Activated naive CD8-positive, alpha-beta T cell treated with anti-CD3 and anti-CD28 coated beads, Interleukin-2, amount 10 ng/mL, durations not matched to agents 7 days and 5 days (primary cell): ENCODE data around the gene PIMREG. TPM values are rescaled to one million over a fixed set of nuclear protein-coding genes. Genes with fewer than 3 reads are reported as not detected.

Experiments used
- ATAC-seq: fragments of 150-1000 bp; cut with Tn5 transposase; one replicate; pipeline ENCODE4 v1.10.0; 2021; ENCODE audit warnings: low read depth, moderate library complexity
- POLR2A ChIA-PET: fragments of 350-600 bp; sonication (Branson Sonifier 250); formaldehyde crosslinking; loops from one replicate; lab custom pipeline; 2021; ENCODE audit warnings: antibody characterized with exemption; lab: Charles Lee
- DNase-seq: peaks from one replicate; pipeline ENCODE4 v3.0.0; 2021
- H3K27ac Mint-ChIP-seq: one replicate; pipeline ENCODE4 v1.8.0; 2022; ENCODE audit warnings: mild to moderate bottlenecking, mixed read lengths
- H3K27me3 Mint-ChIP-seq: one replicate; pipeline ENCODE4 v1.8.0; 2022; ENCODE audit warnings: mild to moderate bottlenecking, moderate library complexity, mixed read lengths
- H3K36me3 Mint-ChIP-seq: one replicate; pipeline ENCODE4 v1.8.0; 2021; ENCODE audit warnings: mild to moderate bottlenecking, mixed read lengths
- H3K4me1 Mint-ChIP-seq: one replicate; pipeline ENCODE4 v1.8.0; 2021; ENCODE audit warnings: mixed read lengths
- H3K4me3 Mint-ChIP-seq: one replicate; pipeline ENCODE4 v1.8.0; 2022; ENCODE audit warnings: mild to moderate bottlenecking, moderate library complexity, mixed read lengths
- H3K9me3 Mint-ChIP-seq: one replicate; pipeline ENCODE4 v1.8.0; 2021; ENCODE audit warnings: mixed read lengths
- total RNA-seq, 2 experiments: library from RNA; stranded (reverse); gene quantifications; one replicate each; pipeline ENCODE4 v1.2.3, GENCODE V29; 2021

Gene PIMREG
- total RNA-seq, 2 experiments from 2014 or later: 20.6 to 21.1 TPM

GRCh38 chr17:6496116-6496481 is 51.8 kb downstream of the PIMREG start:
- H3K4me1 Mint-ChIP-seq: peaks cover 15% of the 10 kb centered on the region
- peaks cover 11% of the 10 kb centered on the region for H3K27me3 Mint-ChIP-seq
- ATAC-seq (peak; percentile 68), DNase-seq (no peak)
- H3K9me3 Mint-ChIP-seq: no peaks in the 10 kb centered on the region
- no peak overlapping the region for H3K27ac Mint-ChIP-seq
- POLR2A ChIA-PET: no interaction called here
- peak overlapping the region; percentile 68 for H3K4me3 Mint-ChIP-seq
- no peaks in the 10 kb centered on the region for H3K36me3 Mint-ChIP-seq

- ATAC-seq: no peak
- POLR2A ChIA-PET: no interaction called here
- peaks cover 11% of the 10 kb centered on the region for H3K27me3 Mint-ChIP-seq
- H3K4me1 Mint-ChIP-seq: peaks cover 15% of the 10 kb centered on the region
- H3K27ac Mint-ChIP-seq: peak overlapping the region; percentile 51
- DNase-seq: no peak
- H3K9me3 Mint-ChIP-seq: no peaks in the 10 kb centered on the region
- H3K36me3 Mint-ChIP-seq: no peaks in the 10 kb centered on the region
- H3K4me3 Mint-ChIP-seq: peak overlapping the region; percentile 68
Measured at GRCh38 chr17:6496640-6497441, 52.6 kb downstream of the PIMREG start.

GRCh38 chr17:6497496-6498221 is 53.4 kb downstream of the PIMREG start:
- DNase-seq: no peak
- peak overlapping the region; percentile 51 for H3K27ac Mint-ChIP-seq
- peaks cover 15% of the 10 kb centered on the region for H3K4me1 Mint-ChIP-seq
- H3K9me3 Mint-ChIP-seq: no peaks in the 10 kb centered on the region
- H3K36me3 Mint-ChIP-seq: no peaks in the 10 kb centered on the region
- no peak overlapping the region for H3K4me3 Mint-ChIP-seq
- H3K27me3 Mint-ChIP-seq: peaks cover 11% of the 10 kb centered on the region
- ATAC-seq: no peak
- POLR2A ChIA-PET: no interaction called here

DNA sequence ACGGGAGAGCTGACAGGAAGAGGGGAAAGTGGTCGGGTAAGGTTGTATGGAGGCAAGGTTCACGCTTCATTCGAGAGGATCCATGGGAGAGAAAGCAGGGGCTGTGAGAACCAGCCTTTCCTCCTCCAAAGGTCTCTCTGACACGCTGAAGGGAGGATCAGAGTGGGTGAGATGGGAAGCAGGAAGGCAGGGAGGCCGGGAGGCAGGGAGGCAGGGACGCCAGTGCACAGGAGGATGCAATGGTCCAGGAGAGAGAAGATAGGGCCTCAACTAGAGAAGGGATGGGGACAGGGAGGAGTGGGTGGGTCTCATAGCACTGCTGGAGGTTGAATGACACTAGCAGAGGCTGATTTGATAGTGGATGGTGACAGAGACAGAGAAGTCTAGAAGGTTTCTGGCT is 54.1 kb downstream of the PIMREG start:
- Mint-ChIP-seq H3K9me3 (no peaks in the 10 kb centered on the region), H3K4me1 (peaks cover 15% of the 10 kb centered on the region), H3K27me3 (peaks cover 11% of the 10 kb centered on the region), H3K36me3 (no peaks in the 10 kb centered on the region), H3K27ac (no peak overlapping the region), H3K4me3 (no peak overlapping the region)
- no peak for ATAC-seq
- POLR2A ChIA-PET: no interaction called here
- no peak for DNase-seq

- POLR2A ChIA-PET: no interaction called here
- no peak overlapping the region for H3K4me3 Mint-ChIP-seq
- no peaks in the 10 kb centered on the region for H3K36me3 Mint-ChIP-seq
- DNase-seq (no peak), ATAC-seq (no peak)
- peaks cover 15% of the 10 kb centered on the region for H3K4me1 Mint-ChIP-seq
- H3K27me3 Mint-ChIP-seq: peaks cover 11% of the 10 kb centered on the region
- H3K27ac Mint-ChIP-seq: no peak overlapping the region
- H3K9me3 Mint-ChIP-seq: no peaks in the 10 kb centered on the region
Measured at GRCh38 chr17:6498901-6499540, 54.8 kb downstream of the PIMREG start.

Other genes starting within 250 kb of the PIMREG start
- gene AIPL1, start 9.3 kb upstream of the PIMREG start, total RNA-seq: not detected
- gene PITPNM3, start 112.1 kb downstream of the PIMREG start, total RNA-seq: under 1 TPM; 0.64 to 0.77 TPM
- gene KIAA0753, start 196.3 kb downstream of the PIMREG start, total RNA-seq: 10 to 100 TPM; 17.0 to 18.2 TPM
- gene TXNDC17, start 196.6 kb downstream of the PIMREG start, total RNA-seq: 10 to 100 TPM; 52.7 to 54.6 TPM
- 10 to 100 TPM; 23.1 to 23.2 TPM for gene MED31, start 207.2 kb downstream of the PIMREG start, total RNA-seq
- gene C17orf100, start 207.3 kb downstream of the PIMREG start, total RNA-seq: 1 to 10 TPM; 2.0 to 2.5 TPM